GM12878 (cell line): ENCODE results near the gene TTC23. TPM values are rescaled to one million over a fixed set of nuclear protein-coding genes. Genes with fewer than 3 reads are reported as not detected.

Experiments
- ATAC-seq: fragments of 200-7000 bp; cut with Tn5 transposase; 3 replicates; pipeline ENCODE4 v1.9.1; 2020; ENCODE audit warnings: mild to moderate bottlenecking, moderate library complexity
- BruUV-seq: library from RNA; stranded (reverse); fragments of 400-500 nt; replicated peaks from 2 replicates; lab custom pipeline; 2021; lab: Mats Ljungman, UMichigan
- CTCF ChIA-PET: fragments of 300-600 bp; sonication (Branson Sonifier 250); formaldehyde crosslinking; extraction: SDS; loops from one replicate; lab custom pipeline; 2021; ENCODE audit warnings: inconsistent platforms; lab: Yijun Ruan, JAX
- POLR2A ChIA-PET: fragments of 350-600 bp; formaldehyde crosslinking; extraction: SDS; loops from one replicate; lab custom pipeline; 2021; ENCODE audit warnings: inconsistent platforms; lab: Charles Lee
- RAD21 ChIA-PET: fragments of 300-600 bp; sonication (Branson Sonifier 250); formaldehyde crosslinking; loops from one replicate; lab custom pipeline; 2023; ENCODE audit warnings: antibody characterized with exemption; ENCODE audit not compliant: unreplicated experiment; lab: Charles Lee
- SMC1A ChIA-PET: fragments of 300-600 bp; sonication (Branson Sonifier 250); formaldehyde crosslinking; loops from one replicate; lab custom pipeline; 2023; ENCODE audit not compliant: unreplicated experiment, uncharacterized antibody; lab: Charles Lee
- DNase-seq: peaks from one replicate; pipeline ENCODE4 v3.0.0-alpha.2; 2011; ENCODE audit warnings: low read depth, low spot score
- FAIRE-seq: peaks from 3 replicates; lab custom pipeline; 2011; peaks lifted over from hg19 to GRCh38; lab: Jason Lieb, UNC
- H2AFZ ChIP-seq: 2 replicates; pipeline ENCODE4 v1.6.0; 2011; ENCODE audit warnings: low read depth, low read length, control low read depth; ENCODE audit not compliant: control insufficient read depth
- H3K27ac ChIP-seq: 2 replicates; pipeline ENCODE4 v1.5.1; 2011; ENCODE audit warnings: control low read depth; ENCODE audit not compliant: control insufficient read depth, insufficient read depth
- H3K27me3 ChIP-seq, 2 experiments: replicated peaks in 1 of 2; 2 replicates each; pipeline versions ENCODE4 v1.6.0 to v1.6.1; 2011; ENCODE audit warnings: low read length in 1 of 2; ENCODE audit not compliant: control insufficient read depth in 2 of 2, insufficient read depth in 2 of 2
- H3K36me3 ChIP-seq, 2 experiments: 2 replicates each; pipeline ENCODE4 v1.5.1; 2011; ENCODE audit warnings: low read length in 1 of 2; ENCODE audit not compliant: control insufficient read depth in 2 of 2, insufficient read depth in 2 of 2
- H3K4me1 ChIP-seq: 2 replicates; pipeline ENCODE4 v1.6.1; 2011; ENCODE audit warnings: mild to moderate bottlenecking, low read length, moderate library complexity, mixed read lengths; ENCODE audit not compliant: control insufficient read depth, insufficient read depth
- H3K4me2 ChIP-seq: 2 replicates; pipeline ENCODE4 v1.6.0; 2011; ENCODE audit warnings: control low read depth; ENCODE audit not compliant: control insufficient read depth, insufficient read depth
- H3K4me3 ChIP-seq: fragments of 200-600 bp; sonication (generic); 2 replicates; pipeline ENCODE4 v1.5.1; 2016
- H3K79me2 ChIP-seq: 2 replicates; pipeline ENCODE4 v1.6.0; 2011; ENCODE audit warnings: low read length; ENCODE audit not compliant: control insufficient read depth, insufficient read depth
- H3K9ac ChIP-seq: 2 replicates; pipeline ENCODE4 v1.8.0; 2011; ENCODE audit warnings: low read length, control low read depth, mixed read lengths; ENCODE audit not compliant: control insufficient read depth, insufficient read depth
- H3K9me3 ChIP-seq: replicated peaks from 3 replicates; pipeline ENCODE4 v1.5.1; 2011; ENCODE audit warnings: mild to moderate bottlenecking, low read length; ENCODE audit not compliant: control insufficient read depth, insufficient read depth
- H4K20me1 ChIP-seq: 2 replicates; pipeline ENCODE4 v1.6.0; 2011; ENCODE audit not compliant: control insufficient read depth, insufficient read depth
- ATF2 ChIP-seq: IDR thresholded peaks from 2 replicates; pipeline ENCODE4 v1.6.1; 2012; ENCODE audit warnings: low read length, inconsistent platforms
- MEF2B ChIP-seq: fragments of 450-650 bp; IDR thresholded peaks from 2 replicates; pipeline ENCODE4 v1.6.1; 2018; ENCODE audit warnings: mild to moderate bottlenecking, moderate library complexity; ENCODE audit not compliant: partially characterized antibody, poor library complexity, severe bottlenecking
- REST ChIP-seq: IDR thresholded peaks from 2 replicates; pipeline ENCODE4 v1.6.1; 2012; ENCODE audit warnings: mild to moderate bottlenecking, low read depth, low read length
- TBL1XR1 ChIP-seq: IDR thresholded peaks from 2 replicates; pipeline ENCODE4 v1.6.1; 2012; ENCODE audit warnings: low read depth, low read length, improper control_type of control experiment
- TCF3 ChIP-seq: IDR thresholded peaks from 2 replicates; pipeline ENCODE4 v1.6.1; 2012; ENCODE audit warnings: low read depth, mild to moderate bottlenecking, low read length, borderline replicate concordance; ENCODE audit not compliant: insufficient read depth
- WGBS: methylation state at CpG from one replicate; pipeline ENCODE4 v1.1.6; 2016; ENCODE audit warnings: low lambda C conversion rate; ENCODE audit not compliant: insufficient replicate concordance, insufficient coverage; ENCODE audit errors: missing lambda C conversion rate; 5-methylcytosine and 5-hydroxymethylcytosine counted together
- in situ Hi-C: fragments of 300-500 bp; cut with MboI; formaldehyde crosslinking; loops from 9 replicates; pipeline ENCODE4 v1.14.3; 2018; ENCODE audit warnings: mixed read lengths
- intact Hi-C: fragments of 100-400 bp; cut with micrococcal nuclease; formaldehyde crosslinking; loops from one replicate; pipeline ENCODE4 v1.14.2; 2022; ENCODE audit not compliant: unreplicated experiment
- polyA plus RNA-seq, 11 experiments: library from polyadenylated mRNA; depleted of rRNA in 4 of 11; unstranded in 6 of 11; stranded (reverse) in 5 of 11; fragments of >200 nt; fragmentation: Nextera tagmentation in 4 of 11; fragmentation: Illumina TruSeq in 1 of 11; extraction: Ambion mirVana in 4 of 11; extraction: Trizol in 1 of 11; gene quantifications; 1 replicate in 1 of 11; 2 replicates in 10 of 11; pipeline versions ENCODE4 v1.2.1 to v1.2.3, GENCODE V29; 2011 to 2016; ENCODE audit warnings: inconsistent platforms in 2 of 11, missing spikeins in 2 of 11, low read depth in 1 of 11
- total RNA-seq, 4 experiments: library from RNA; depleted of rRNA in 3 of 4; stranded (reverse); fragments of >200 nt in 3 of 4; fragmentation: Illumina TruSeq in 1 of 4; extraction: Trizol in 1 of 4; gene quantifications; 2 replicates each; pipeline versions ENCODE4 v1.2.1 to v1.2.3, GENCODE V29; 2013 to 2021

Gene TTC23
- total and polyA plus RNA-seq, 10 of the 15 experiments (the other 5 are each of a cell fraction or from before 2014, with no cell fraction given) = 1.2 to 9.0 (median 6.5) TPM

GRCh38 chr15:99279290-99279689, 29.9 kb upstream of the TTC23 start:
- WGBS = 93% methylated on average over 3 of the region's 3 CpGs
- no peaks in the 10 kb centered on the region for H4K20me1 ChIP-seq
- no TSS peak for BruUV-seq
- in situ Hi-C loops (no loop called here), intact Hi-C loops (no loop called here)
- CTCF ChIA-PET = interaction anchor here (1.4 to 3.9 kb wide), 3 partner anchors 92 to 477 kb away, joined by 4 to 34 read pairs (median 6); no protein-coding TSS in a partner anchor
- FAIRE-seq = no peak
- no peak for DNase-seq
- H3K79me2 ChIP-seq = no peaks in the 10 kb centered on the region
- RAD21 ChIA-PET = interaction anchor here (2.1 kb wide), 1 partner anchor 425 kb away, joined by 6 read pairs; no protein-coding TSS in a partner anchor
- no peaks in the 10 kb centered on the region; the same call in 2 of the 3 replicates for H3K9me3 ChIP-seq
- H3K27me3 ChIP-seq = no peaks in the 10 kb centered on the region
- H2AFZ ChIP-seq = no peak overlapping the region
- SMC1A ChIA-PET = interaction anchor here (1.5 to 12.9 kb wide), 3 partner anchors 423 to 476 kb away, joined by 4 to 163 read pairs (median 6); no protein-coding TSS in a partner anchor
- POLR2A ChIA-PET = no interaction called here
- no peak for ATAC-seq
- no peak overlapping the region for H3K27ac ChIP-seq
- H3K9ac ChIP-seq = no peak overlapping the region
- no peak overlapping the region for H3K4me3 ChIP-seq
- TF ChIP-seq TCF3 = no peak
- no peak for TF ChIP-seq ATF2
- TF ChIP-seq MEF2B = no peak
- no peak for TF ChIP-seq REST
- no peak for TF ChIP-seq TBL1XR1
- no peak overlapping the region for H3K4me2 ChIP-seq
- H3K4me1 ChIP-seq = no peaks in the 10 kb centered on the region
- no peaks in the 10 kb centered on the region; a peak in 1 of 4 replicates for H3K36me3 ChIP-seq
